CD4-positive, alpha-beta T cell treated with Interleukin-15 for 4 hours (primary cell): Measurements from ENCODE around the gene EMC1.
"Not testable (repeated sequence)": the region's sequence is repeated elsewhere in the genome, so short reads cannot be mapped to it uniquely, and the experiment has no call there.

ENCODE experiments used
- DNase-seq: peaks from one replicate; pipeline ENCODE4 v3.0.0-alpha.2; 2020; ENCODE audit warnings: low spot score

EMC1 gene

GRCh38 chr1:19189270-19189669, 62.1 kb downstream of the EMC1 start:
- DNase-seq = no peak

GRCh38 chr1:19187852-19188251, 63.5 kb downstream of the EMC1 start:
- DNase-seq = no peak

- no peak for DNase-seq
Measured at GRCh38 chr1:19186001-19186400, 65.3 kb downstream of the EMC1 start.

GRCh38 chr1:19182223-19182622, 69.1 kb downstream of the EMC1 start:
- DNase-seq = no peak

- DNase-seq = not testable (repeated sequence)
Measured at GRCh38 chr1:19180265-19180657, 71.1 kb downstream of the EMC1 start.

- peak; percentile 6 for DNase-seq
Measured at GRCh38 chr1:19179597-19180264, 71.6 kb downstream of the EMC1 start.

GRCh38 chr1:19178734-19179398, 72.5 kb downstream of the EMC1 start:
- DNase-seq = no peak

GRCh38 chr1:19177811-19178210, 73.5 kb downstream of the EMC1 start:
- DNase-seq = no peak

GRCh38 chr1:19169642-19170041, 81.7 kb downstream of the EMC1 start:
- DNase-seq = no peak

- no peak for DNase-seq
Measured at GRCh38 chr1:19167140-19167539, 84.2 kb downstream of the EMC1 start.

- no peak for DNase-seq
Measured at GRCh38 chr1:19166066-19166465, 85.3 kb downstream of the EMC1 start.
